HG03469 (cell line): ENCODE measurements around the gene KRTAP15-1.

Experiments used
- ATAC-seq: cut with Tn5 transposase; IDR thresholded peaks from one replicate; pipeline ENCODE4 v1.9.1; 2021; ENCODE audit warnings: mild to moderate bottlenecking, moderate library complexity, moderate number of reproducible peaks; ENCODE audit not compliant: unreplicated experiment

The KRTAP15-1 gene

GRCh38 chr21:30486180-30486579 lies 46.1 kb downstream of the KRTAP15-1 start:
- no peak for ATAC-seq

GRCh38 chr21:30487336-30487735 lies 47.3 kb downstream of the KRTAP15-1 start, which contains the start of gene KRTAP19-2:
KRTAP19-2 (minus strand) TSS chr21:30487436; CDS start chr21:30487348, 88 bp downstream.
- ATAC-seq = no peak
